ENCODE measurements around the gene SLMAP.

SLMAP gene

GRCh38 chr3:57943525-57944495 lies 187.7 kb downstream of the SLMAP start:
- no peak for DNase-seq (ENCODE audit: low spot score)

DNA sequence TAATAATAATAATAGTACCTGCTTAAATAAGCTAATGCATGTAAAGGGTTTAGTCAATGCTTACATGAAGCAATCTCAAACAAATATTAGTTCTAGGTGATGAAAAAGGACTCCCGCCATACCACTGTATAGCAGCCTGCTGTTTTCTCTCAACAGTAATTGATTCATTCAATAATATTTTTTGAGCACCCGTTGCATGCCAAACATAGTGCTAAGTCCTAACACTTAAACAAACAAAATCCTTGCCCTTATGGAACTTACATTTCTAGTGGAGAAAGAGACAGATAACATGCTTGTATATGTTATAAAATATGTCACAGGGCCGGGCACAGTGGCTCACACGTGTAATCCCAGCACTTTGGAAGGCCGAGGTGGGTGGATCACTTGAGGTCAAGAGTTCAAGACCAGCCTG lies 190.9 kb downstream of the SLMAP start:
- DNase-seq (ENCODE audit: low spot score): no peak

DNA sequence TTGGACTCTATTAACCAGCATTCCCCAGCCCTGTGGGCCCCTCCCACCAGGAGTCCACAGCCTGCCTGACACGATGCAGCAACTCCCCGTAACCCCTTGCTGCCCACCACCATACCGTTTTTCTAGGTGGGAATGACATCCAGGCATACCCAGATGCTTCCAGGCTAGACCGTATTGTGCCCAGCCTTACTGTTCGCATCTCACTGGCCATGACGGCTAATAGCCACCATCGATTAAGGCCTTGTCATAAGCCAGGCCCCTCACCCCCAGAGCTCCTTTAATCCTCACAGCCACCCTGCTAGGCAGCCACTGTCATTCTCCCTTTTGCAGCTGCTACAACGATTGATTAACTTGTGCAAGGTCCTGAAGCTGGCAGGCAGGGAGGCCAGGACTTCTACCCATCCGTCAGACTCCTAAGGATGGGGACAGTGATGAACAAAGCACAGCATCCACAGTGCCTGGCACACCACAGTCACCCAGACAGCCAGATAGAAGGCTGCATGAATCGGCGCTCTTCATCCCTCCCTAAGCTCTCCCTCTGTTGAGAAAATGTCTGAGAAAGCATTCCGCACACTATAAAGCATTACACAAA lies 192.1 kb downstream of the SLMAP start:
- DNase-seq (ENCODE audit: low spot score): no peak

- DNase-seq (ENCODE audit: low spot score): no peak
Measured at GRCh38 chr3:57948781-57949242, 192.7 kb downstream of the SLMAP start.

GRCh38 chr3:57949344-57949743 lies 193.2 kb downstream of the SLMAP start:
- no peak for DNase-seq (ENCODE audit: low spot score)

DNA sequence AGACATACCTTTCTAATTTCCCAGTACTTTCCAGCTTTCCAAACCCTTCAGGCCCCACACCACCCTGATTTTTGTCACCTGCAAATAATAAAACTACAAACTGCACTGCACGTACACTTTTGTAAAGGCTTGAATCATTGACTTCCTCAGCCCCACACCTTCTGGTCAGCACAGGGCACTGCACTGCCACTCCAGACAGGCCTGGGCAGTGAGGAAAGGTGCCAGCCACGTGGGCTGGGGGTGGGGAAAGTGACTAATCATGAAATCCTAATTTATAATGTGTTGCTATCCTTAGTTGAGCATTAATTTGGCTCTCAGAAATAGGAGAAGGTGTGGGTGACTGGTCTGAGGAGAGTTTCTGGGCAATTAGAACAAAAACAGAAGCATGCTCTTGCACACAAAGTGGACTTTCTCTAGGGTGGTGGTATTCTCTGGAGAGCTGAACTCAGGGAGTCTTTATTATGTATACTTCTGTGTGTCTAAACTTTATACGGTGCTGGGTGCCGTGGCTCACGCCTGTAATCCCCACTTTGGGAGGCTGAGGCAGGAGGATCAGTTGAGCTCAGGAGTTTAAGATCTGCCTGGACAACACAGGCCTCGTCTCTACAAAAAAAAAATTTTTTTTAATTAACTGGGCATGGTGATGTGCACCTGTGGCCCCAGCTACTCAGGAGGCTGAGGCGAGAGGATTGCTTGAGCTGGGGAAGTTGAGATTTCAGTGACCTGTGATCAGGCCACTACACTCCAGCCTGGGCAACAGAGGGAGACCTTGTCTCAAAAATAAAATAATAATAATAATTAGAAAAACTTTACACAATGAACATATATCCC lies 193.9 kb downstream of the SLMAP start:
- DNase-seq (ENCODE audit: low spot score): no peak

DNA sequence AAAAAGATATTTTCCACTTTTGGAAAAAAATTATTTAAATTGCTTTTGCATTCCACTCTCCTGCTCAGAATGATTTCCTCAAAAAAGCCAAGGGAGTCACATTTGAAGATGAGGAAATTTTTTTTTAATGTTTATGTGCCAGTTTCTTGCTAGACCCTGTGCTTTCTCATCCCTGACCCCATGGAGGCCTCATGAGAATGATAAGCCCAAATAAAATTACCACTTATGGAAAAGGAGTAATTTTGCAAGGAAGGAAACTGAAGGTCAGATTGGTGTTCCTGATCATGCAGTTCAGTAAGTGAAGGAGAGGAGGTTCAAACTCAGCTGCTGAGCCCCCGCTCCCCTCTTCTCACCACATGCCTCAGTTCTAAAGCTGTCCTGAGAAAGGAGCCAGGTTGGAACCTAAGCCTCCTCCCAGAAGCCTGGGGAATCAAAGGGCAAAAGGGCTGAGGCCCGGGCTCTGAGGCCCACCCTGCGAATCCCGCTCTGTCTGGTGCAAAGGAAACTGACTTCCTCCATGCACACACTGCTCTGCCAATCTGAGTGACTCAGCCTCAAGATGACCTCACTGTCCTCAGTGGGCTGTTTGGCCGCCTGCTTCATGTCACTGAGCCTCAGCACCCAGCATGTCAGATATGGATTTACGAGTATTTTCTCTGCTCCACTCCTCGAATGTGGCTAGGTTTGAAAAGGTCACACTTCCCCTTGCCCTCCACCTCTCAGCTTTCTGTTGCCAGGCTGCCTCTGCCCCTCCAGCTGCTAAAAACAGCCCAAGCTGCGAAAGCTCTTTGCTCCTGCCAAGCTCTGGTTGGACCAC lies 195.2 kb downstream of the SLMAP start:
- no peak for DNase-seq (ENCODE audit: low spot score)

DNA sequence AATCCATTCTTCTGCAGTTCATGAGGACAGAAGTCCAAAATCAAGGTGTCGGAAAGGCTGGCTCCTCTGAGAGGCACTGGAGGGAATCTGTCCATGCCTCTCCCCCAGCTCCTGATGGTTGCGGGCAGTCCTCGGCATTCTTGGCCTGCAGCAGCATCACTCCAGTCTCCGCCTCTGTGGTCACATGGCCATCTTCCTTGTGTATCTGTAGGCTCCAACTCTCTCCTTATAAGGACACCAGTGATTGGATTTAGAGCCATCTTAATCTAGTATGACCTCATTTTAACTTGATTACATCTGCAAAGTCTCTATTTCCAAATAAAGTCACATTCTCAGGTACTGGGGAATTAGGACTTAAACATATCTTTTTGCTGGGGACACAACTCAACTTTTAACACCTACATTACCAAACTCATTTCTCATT lies 196.1 kb downstream of the SLMAP start:
- no peak for DNase-seq (ENCODE audit: low spot score)

DNA sequence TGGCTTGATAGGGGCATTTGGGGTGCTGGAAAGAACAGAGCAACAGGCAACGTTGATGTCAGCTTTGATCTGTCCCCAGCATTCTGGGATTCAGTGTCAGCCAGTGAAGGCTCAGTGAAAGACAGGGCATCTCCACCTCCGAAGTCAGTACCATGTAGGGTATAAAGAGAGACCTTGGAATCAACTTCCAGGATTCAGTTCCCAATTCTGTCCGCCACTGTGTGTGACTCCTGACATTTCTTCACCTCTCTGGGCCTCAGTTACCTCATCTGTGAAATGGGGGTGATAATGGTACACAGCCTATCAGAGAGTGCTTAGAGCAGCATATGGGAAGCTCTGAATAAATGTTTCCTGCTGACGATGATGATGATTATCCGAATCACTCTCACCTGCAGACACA lies 196.5 kb downstream of the SLMAP start:
- DNase-seq (ENCODE audit: low spot score): no peak

DNA sequence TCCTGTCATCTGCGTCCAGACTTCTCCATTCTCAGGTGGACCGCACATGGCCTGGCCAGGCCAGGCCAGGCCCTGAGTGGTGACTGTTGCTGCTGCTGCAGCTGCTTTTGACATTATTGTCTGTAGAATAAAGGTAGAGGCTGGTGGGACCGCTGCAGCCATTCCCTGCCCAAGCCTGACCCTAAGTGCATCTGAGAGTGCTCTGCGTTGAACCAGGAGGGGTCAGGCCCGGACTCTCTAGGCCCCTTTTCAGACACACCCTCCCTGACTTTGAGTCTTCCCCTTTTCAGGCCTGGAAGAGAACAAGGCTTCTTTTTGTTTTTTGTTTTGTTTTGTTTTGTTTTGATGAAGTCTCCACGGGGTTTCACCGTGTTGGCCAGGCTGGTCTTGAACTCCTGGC lies 197.5 kb downstream of the SLMAP start:
- no peak for DNase-seq (ENCODE audit: low spot score)

DNA sequence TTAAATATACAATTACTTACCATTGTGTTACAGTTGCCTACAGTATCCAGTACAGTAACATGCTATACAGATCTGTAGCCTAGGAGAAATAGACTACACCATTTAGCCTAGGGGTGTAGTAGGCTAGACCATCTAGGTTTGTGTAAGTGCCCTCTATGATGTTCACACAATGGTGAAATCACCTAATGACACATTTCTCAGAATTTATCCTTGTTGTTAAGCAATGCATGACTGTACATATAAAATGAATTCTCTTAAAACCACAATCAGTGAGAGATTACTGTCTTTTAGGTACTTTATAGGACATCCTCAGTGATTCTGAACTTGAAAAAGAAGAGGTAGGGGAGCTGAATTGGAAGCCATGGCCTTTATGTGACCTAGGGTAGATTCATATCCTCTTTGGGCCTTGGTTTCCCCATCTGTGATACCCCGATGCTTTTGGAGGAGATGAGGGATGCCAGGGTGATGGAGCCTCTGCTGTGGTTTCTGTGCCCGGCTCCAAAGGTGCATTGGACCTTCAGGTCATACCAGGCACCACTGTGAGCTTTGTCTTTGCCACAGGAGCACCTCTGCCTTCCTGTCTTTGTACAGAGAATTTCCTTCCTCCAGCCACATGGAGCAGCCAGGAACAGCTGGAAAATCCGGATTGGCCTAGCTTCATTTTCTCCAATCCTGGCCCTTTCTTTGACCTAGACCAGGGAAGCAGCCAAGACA lies 200.2 kb downstream of the SLMAP start:
- DNase-seq (ENCODE audit: low spot score): no peak

DNA sequence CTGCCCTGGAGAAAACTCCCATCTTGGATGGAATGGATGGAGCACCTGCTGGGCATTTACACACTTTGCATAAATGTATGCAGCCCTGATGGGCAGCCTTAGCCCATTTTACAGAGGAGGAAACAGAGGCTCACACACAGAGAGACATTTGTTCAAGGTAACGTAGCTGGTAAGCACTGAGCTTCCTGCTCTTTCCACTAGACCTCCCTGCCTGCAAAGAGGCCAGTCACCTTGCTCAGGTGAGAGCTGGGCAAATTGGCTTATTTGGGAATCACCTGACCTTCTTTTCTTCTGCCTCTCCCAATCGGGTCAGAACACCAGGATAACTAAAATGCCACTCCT lies 200.7 kb downstream of the SLMAP start:
- DNase-seq (ENCODE audit: low spot score): no peak

DNA sequence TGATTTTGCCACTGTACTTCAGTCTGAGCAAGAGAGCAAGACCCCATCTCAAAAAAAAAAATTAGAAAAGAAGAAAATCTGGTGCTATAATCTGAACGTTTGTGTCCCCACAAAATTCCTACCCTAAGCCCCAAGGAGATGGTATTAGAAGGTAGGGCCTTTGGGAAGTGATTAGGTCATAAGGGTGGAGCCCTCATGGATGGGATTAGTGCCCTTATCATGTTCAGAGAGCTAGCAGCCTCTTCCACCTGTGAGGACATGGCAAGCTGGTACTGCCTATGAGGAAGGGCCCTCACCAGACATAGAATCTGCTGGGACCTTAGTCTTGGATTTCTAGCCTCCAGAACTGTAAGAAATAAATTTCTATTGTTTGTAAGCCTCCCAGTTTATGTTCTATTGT lies 201.7 kb downstream of the SLMAP start:
- DNase-seq (ENCODE audit: low spot score): no peak

- no peak for DNase-seq (ENCODE audit: low spot score)
Measured at GRCh38 chr3:57958642-57959422, 202.7 kb downstream of the SLMAP start.

DNA sequence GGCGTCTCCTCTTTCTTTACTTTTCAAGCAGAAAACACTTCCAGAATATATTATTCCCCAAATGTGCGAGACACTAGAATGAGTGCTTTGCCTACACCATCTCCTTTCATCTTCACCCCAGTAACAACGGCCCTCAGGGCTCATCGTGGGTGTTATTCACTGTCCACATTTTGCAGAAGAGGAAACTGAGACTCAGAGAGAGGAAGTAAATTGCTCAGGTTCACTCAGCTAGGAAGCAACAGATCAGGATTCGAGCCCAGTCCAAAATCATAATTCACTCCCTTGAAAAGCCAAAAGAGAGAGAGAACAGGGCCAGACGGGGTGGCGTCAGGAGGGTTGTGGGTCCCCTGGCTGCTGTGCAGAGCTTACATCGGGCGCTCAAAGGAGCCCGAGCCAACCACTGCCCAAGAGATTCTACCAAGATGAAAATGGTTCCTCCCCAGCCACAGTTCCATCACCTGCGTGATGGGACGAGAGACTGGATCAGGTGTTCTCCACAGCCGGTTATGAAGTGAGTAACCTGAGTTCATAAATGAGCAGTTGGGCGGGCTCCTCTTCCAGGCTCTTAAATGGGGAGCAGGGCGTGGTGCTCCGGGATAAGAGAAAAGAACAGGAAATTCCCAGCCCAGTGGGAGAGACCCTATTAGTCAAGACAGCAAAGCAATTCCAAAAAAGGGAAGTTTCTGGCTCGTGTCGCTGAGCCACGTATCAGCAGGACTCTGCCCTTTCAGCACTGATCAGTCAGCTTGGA lies 203.5 kb downstream of the SLMAP start:
- no peak for DNase-seq (ENCODE audit: low spot score)

DNA sequence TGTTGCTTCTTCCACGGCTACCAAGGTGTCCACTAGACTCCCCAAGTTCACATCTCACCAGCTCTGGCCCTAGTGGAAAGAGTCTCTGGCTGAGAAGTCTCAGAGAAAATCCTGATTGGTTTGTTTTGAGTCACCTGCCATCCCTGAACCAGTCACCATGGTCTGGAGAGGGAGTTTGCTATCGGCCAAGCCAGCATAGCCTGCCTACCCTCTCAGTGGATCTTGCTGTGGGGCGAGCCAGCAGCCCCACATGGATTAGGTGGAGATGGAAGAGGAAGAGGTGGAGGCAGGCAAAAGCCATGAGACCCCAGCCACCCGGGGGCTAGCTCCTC lies 204.0 kb downstream of the SLMAP start:
- DNase-seq (ENCODE audit: low spot score): no peak

DNA sequence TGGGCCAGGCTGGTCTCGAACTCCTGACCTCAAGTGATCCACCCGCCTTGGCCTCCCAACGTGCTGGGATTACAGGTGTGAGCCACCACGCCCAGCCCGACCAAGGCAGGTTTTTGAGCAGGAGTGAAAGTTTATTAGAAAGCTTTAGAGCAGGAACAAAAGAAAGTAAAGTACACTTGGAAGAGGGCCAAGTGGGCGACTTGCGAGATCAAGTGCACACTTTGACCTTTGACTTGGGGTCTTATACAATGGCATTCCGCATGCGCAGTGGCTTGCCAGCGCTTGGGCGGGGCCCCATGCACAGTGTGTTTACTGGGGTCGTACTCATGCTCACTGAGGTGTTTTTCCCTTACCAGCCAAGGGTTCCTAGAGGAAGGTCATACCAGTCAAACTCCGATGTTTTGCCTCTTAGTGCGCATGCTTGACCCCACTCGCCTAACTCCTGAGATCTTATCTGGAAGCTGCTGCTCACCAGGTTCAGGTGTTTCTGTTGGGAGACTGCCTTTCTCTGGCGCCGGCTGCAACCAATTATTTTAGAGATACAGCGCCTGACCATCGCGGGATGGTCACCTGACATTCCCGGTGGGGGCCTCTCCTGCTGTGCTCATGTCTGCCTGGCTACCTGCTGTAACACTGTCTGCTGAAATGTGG lies 205.2 kb downstream of the SLMAP start:
- no peak for DNase-seq (ENCODE audit: low spot score)

DNA sequence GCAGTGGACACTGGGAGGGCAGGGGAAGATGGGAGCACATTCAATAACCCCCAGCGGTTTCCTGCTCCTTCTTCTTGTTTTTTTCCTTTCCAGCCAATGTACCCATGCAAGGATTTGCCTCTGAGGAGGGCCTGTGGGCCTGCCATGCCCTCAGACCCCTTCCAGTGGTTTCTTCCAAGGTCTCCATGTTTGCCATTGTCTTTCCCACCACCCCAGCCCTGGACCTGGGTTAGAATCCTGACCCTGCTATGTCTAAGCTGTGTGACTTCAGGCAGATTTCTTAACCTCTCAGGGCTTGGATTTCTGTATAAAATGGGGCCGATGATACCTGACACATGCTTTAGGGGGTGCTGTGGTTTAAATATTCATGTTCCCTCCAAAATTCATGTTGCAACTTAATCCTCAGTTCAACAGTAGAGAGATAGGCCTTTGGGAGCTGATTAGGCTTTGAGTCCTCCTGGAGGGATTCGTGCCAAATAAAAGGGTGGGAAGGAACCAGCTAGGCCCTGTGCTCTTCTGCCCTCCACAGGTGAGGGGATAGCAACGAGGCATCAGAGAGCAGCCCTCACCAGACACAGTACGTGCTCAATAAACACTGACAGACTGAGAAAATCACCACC lies 205.8 kb downstream of the SLMAP start:
- DNase-seq (ENCODE audit: low spot score): no peak

GRCh38 chr3:57962448-57962834 lies 206.3 kb downstream of the SLMAP start:
- no peak for DNase-seq (ENCODE audit: low spot score)

Measured in ecto neural progenitor cell (in vitro differentiated cells).